ENCODE data around the gene M1AP.
"Not testable (repeated sequence)": the region's sequence is repeated elsewhere in the genome, so short reads cannot be mapped to it uniquely, and the experiment has no call there.

The M1AP gene

DNA sequence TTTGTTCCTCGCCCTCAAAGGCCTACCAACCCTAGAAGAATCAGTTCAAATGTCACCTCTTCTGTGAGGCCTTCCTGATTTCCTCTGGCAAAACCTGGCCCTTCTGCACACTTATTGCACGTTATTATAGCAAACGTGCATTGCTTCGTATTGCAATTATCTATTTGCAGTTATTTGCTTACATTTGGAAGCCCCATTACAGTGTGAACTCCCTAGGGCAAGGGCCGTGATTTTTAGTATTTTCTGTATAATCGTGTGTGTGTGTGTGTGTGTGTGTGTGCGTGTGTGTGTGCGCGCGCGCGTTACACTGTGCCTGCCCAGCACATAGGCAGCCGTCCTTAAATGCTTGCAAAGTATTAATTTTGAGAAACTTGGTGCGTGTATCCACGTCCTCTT is 5.5 kb upstream of the M1AP start:
- DNase-seq (ENCODE audit: low read depth) = no peak

DNA sequence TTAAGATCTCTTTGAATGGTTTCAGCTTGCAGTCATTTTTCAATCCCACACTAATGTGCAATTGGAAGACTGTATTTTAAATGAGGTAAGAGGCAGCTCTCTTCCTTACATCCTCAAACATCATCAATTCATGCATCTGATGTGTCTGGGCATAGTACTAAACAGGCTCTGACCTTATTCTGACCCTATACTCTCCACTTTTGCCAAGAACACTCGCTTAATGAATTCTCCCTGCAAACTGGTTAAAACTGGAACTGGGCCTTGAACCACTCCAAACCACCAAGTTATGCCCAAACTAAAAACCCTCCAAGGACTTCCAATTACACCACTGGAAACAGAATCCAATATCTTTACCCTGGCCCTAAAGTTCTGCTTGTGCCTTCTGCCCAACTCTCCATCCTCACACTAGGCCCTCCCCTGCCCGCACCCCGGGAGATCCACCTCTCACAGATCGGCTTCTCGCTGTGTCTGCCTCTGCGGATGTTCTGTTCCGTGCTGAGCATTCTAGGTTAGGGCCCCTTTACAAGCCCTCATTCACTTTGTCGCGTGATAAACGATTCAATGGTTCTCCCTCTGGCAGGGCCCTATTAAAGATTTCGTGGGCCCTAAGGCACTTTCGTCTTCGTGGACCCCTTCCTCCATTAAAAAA is 1.2 kb downstream of the M1AP start:
- DNase-seq (ENCODE audit: low read depth) = no peak

DNA sequence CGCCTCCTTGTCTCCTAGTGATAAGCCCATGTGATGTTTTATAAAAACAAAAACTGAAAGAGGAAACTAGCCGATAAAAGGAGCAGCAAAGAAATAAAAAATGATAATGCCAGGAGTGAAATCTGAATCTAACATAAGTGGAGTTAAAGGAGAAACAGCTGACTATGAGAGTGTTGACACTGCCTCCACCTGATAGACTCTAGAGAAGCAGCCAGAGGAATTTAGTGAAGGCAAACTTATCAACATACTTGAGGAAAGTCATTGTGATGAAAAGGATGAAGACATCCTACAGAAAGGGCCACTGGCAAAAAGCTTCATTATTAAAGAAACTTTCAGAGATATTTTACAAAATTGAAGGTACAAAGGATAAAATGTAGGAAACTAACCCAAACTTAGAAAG is 1.9 kb downstream of the M1AP start:
- no peak for DNase-seq (ENCODE audit: low read depth)

DNA sequence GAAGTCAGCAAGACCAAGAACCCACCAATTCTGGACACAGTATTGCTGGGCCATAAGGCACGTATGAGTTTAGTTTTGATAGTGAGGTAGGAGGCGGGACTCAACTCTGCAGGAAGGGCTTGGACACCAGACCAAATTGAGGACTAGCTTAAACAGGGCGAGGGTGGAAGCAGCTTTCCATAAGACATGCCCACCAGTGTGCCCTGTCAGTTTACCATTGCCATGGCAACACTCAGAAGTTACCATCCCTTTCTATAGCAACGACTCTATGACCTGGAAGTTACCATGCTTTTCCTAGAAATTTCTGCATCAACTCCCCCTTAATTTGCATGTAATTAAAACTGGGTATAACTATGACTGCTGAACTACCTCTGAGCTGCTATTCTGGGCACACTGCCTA is 2.8 kb downstream of the M1AP start:
- no peak for DNase-seq (ENCODE audit: low read depth)

DNA sequence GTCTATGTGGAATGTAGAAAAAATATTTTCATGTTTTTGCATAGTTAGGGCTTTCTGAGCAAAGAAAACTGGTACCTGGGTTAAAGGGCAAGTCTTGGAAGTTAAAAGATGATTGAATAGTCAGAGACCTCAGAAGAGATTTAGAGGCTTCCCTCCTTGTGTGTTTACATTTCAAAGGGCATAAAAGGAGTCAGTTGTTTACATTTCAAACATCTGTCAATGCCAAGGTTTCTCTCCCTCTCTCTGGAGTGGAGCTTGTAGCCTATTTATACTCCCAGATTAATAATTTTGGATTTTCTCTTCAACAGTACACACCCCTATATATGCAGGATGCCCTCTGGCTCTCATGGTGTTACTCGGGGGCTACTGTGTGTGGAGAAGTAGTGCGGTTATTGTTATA is 8.6 kb downstream of the M1AP start:
- no peak for DNase-seq (ENCODE audit: low read depth)

DNA sequence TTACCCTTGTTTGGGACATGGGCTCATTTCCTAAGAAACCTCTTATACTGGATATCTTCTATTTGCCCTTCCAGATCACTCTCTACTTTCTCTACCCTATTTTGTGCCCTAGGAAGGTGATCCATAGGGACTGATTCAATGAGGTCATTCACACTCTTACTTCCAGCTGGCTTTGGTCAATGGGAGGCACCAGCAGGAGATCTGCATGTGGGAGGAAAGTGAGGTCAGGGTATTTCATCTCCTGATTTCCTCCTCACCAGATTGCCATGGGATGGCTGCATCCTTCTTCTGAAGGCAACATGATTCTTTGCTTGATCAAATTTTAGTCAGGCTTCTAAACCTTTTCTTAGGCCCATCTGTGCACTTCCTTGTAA is 15.2 kb downstream of the M1AP start:
- DNase-seq (ENCODE audit: low read depth) = no peak

DNA sequence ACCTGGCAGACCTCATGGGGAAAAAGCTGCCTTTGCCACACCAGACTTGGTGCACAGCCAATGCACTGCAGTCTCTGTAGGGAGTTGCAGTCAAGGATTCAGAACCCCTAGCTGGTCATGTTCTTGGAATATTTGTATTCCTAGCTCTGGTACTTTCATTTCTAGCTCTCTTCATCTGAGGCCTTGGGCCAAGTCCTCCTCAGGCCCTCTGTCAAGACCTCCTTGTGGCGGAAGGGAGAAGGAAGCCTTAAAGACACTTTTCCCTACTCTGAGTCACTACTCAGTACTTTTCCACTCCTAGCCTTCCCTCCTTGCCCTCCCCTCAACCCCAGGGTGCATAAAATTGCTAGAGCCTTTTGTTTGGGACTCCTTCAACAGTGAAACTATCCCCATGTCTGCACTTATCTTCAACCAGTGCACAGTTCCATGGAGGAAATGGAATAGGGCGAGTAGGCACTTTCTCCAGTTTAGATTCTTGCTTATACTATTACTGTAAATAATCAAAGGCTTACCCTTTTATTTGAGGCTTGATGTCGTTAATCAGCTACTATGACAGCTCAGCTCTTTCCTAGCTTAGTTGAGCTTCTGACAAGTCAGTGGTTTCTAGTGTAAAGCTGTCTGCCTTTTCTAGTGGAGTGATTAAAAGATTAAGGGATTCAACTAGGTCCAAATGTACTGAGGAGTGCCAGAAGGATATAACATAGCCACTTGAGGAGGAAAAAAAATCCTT is 15.8 kb downstream of the M1AP start:
- DNase-seq (ENCODE audit: low read depth) = no peak

DNA sequence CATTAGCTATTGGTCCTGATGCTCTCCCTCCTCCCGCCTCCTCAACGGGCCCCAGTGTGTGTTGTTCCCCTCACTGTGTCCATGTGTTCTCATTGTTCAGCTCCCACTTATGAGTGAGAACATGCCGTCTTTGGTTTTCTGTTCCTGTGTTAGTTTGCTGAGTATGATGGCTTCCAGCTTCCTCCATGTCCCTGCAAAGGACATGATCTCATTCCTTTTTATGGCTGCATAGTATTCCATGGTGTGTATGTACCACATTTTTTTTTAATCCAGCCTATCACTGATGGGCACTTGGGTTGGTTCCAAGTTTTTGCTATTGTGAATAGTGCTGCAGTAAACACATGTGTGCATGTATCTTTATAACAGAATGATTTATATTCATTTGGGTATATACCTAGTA is 17.7 kb downstream of the M1AP start:
- DNase-seq (ENCODE audit: low read depth) = not testable (repeated sequence)

DNA sequence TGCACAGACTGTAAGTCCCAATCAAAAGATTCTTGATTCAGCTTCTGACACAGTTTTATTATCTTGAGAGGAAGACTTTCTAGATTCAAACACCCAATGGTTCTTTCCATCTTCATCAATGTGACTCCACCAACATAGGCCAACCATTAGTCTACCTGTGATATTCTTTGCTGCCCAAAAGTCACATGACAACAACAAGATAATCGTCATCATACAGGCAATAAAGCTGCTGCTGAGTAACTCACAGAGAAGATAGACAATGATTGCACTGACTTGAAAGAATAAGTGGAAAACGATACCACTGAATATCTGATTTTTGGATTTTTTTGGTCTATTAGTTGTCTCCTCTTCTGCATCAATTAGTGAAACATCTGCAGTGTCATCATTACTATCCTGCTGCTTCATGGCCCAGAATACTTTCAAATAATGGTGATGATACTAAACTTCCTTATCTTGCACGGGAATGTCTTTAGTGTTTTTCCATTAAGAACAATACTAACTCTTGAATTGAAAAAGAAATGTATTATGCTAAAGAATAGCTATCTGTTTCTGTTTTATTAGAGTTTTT is 19.5 kb downstream of the M1AP start:
- no peak for DNase-seq (ENCODE audit: low read depth)

DNA sequence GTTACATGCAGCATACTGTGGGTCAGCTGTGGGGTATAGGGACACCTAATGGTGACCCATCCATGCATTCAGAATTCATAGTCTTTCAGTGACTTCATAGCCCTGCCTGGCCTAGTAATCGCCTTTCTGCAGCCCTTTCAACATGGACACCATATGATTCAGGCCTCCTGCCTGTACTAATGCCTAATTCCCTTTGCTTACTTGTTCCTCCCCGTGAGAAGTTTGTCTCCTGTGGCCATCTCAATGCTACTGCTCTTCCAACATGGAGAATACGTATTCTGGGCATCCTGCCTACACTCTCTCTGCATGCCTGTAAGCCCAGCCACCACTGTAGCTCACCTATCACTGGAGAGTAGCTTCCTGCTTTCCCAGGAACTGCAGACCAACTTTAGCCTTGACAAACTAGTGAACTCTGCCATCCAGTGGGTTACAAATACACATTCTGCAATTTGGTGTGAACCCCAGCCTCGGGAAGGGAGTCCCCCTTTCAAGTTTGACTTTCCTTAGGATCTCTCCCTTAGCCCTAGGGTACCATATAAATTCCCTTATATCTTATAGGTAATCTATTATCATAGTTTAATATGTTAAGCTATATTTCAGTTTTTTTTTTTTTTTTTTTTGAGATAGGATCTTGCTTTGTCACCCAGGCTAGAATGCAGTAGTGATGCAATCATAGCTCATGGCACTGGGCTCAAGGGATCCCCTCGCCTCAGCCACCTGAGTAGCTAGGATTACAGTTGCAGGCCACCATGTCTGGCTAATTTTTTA is 22.3 kb downstream of the M1AP start:
- no peak for DNase-seq (ENCODE audit: low read depth)

DNA sequence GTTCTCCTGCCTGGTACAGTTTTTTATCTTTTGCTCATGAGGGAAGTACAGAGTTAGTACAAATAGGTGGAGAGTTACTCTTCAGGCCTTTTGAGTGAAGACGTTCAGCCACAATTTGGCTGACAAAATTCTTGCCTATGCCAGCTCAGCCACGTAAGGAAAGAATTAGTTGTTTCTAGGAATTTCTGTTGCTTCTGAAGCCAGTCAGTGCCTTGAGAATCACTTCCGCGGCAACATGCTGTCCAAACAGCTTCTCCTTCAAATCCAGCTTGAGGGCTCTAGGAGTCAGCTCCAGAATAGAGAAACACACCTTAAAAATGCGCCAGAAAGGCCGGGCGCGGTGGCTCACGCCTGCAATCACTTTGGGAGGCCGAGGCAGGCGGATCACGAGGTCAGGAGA is 27.5 kb downstream of the M1AP start:
- no peak for DNase-seq (ENCODE audit: low read depth)

DNA sequence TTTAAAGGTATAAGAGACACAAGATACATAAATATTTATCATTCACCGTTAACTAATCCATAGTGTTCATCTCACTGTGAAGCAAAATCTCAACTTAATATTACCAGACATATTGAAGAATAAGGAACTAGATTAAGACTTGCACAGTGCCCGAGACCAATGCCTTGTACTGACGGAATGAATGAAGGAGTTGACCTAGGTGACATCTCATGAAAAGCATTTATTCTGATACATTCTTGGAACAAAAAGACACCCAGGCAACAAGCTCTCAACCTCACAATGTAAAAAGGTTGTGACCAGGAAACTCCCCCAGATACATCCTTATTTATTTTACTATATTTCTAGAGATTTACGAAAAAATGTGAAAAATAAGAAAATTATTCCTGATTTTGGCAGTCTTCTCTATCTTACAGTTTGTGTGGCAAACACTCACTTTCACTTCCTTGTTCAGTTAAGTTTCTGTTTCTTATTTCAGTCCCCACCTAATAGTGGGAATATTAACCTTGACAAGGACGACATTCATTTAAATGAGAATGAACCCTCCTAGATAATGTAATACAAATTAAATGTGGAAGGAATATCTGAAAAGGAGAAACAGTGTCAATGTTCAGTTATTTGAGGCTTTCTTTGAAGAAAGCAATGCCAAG is 28.4 kb downstream of the M1AP start:
- no peak for DNase-seq (ENCODE audit: low read depth)

DNA sequence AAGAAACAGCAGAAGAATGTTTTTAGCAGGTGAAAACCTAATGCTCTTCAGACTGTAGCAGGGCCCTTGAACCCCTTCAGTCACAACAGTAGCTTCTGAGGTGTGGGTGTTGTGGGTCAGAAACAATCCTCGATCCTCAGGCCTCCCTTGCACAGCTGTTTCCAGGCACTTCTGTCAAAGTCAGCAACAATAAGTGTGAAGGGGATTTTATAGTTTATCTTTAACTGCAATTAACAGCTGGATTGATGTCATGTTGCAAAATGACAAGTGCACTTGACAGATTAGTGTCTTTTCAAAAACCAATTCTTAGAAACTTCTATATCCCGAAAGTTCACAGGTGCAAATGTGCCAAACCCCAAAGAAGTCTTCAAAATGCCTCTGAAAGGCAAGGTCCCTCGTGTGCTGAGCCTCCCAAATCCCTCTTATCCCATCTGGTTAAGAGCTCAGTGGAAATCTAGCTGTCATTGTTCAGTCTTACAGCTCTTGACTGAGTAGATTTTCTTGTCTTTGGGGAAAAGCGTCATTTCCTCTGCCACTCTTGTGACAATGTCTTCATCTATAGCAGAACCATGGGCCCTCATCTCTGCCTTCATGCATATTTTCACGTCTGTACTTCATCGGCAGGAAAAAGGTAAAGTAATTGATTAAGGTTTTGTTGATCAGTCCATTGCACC is 29.6 kb downstream of the M1AP start:
- DNase-seq (ENCODE audit: low read depth) = no peak

DNA sequence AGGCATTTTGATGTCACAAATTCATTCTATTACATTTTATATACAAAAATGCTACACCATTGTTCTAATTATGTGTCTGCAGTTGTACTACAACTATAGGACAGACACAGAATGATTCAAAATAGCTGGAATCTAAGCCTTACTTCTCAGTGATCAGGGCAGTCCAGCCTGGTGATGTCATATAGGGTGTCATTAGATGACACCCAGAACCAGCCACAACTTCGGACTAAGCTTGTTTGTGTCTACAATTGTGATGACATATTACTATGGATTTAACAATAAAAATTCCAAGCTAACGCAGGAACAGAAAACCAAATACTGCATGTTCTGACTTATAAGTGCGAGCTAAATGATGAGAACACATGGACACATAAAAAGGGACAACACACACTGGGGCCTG is 31.0 kb downstream of the M1AP start:
- no peak for DNase-seq (ENCODE audit: low read depth)

DNA sequence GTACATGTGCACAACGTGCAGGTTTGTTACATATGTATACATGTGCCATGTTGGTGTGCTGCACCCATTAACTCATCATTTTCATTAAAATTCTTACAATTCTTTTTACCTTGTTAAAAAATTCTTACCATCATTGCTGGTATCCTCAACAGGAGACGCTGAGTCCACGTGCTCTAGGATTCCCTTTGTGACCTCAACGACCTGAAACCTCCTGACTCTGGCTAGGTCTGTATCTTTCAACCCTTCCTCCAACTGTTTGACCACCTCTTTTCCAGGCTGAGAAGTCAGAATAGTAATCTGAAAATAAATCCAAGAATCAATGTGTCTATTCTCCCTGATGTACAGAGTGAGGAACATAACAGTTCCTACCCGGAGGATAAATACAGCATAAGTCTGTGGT is 41.2 kb downstream of the M1AP start:
- DNase-seq (ENCODE audit: low read depth) = no peak

DNA sequence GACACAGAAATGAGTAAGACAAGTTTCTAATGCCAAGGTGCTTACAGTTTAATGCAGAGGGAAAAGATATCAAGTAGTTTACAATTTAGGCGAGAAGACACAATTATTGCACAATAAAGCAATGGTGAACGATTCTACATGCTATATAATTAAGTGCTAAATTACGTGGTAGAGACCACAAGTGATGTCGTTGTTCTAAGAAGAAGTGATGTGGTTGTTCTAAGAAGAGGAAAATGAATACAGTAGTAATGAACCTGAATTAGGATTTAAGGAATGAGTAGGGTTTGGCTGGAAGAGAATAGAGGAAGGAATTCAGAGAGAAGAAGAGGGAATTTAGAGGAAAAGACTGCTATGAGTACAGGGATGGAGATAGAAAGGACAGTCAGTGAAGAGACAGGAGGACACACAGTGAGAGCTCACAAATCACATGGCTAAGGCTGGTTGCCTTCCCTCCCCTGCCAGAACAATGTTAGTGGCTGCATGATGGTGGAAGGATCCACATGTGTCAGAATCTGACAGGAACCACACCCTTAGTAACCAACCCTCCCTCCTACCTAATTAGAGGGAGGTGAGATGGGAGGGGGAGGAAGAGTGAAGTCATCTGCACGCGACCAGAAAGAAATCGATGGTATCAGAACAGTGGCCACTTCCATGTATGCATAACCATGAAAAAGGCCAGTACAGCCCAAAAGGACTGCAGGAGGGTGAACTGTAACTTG is 44.7 kb downstream of the M1AP start:
- DNase-seq (ENCODE audit: low read depth) = no peak

DNA sequence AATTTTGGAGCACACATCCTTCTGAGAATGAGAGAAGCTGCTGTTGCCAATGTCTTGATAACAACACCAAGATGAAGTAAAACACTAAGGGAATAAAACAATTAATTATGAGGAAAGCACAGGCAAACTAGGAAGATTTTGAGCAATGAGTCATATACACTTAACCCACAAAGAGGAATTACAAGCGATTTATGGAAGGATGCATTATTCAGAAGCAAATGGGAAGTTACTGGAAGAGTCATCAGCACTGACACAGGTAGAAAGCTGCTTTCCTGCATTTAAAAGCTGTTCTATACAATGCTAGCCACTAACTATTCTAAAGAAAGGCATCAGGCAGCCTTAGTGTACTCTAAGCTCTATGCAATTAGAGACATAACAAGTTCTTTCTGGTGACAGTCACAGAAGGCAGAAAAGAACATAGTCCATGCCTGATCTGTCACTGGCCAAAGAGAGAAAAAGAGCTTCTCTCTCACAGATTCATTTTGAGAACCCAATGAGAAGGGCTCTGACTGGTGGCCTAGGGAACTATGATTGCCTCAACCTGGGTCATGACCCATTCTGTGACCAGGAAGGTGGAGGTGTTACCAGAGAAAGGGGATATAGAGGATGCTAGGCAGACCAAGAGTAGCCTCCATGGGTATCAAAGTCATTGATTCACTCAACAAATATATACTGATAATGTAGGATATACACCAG is 45.4 kb downstream of the M1AP start:
- DNase-seq (ENCODE audit: low read depth) = no peak

DNA sequence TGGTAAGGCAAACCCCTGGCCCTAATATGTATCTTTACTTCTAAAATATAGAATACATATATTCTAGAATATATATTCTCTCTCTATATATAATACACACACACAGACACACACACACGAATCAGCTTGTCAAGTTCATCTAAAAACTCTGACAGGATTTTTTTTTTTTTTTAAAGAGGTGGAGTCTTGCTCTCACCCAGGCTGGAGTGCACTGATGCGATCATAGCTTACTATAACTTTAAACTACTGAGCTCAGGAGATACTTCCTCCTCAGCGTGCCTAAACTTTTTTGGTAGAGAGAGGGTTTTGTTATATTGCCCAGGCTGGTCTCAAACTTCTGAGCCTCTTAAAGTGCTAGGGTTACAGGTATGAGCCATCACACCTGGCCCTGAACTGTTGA is 48.5 kb downstream of the M1AP start:
- no peak for DNase-seq (ENCODE audit: low read depth)

DNA sequence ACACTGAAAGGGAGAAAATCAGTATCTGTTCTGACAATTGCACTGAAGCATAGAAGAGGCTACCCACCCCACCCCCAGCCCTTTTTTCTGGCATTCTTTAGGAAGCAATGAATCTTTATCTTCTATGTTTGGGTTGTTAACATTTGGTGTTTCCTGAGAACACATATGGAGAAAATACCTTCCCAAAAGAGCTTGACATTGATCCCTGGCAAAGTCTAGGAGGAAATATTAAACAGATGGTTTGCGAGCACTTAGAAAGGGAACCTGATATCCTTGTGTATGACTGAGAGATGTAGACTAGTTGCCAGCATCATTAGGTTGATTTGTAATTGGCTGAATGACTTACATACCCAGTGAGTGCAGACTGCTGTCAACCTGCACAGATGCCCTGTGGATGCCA is 50.7 kb downstream of the M1AP start:
- no peak for DNase-seq (ENCODE audit: low read depth)

DNA sequence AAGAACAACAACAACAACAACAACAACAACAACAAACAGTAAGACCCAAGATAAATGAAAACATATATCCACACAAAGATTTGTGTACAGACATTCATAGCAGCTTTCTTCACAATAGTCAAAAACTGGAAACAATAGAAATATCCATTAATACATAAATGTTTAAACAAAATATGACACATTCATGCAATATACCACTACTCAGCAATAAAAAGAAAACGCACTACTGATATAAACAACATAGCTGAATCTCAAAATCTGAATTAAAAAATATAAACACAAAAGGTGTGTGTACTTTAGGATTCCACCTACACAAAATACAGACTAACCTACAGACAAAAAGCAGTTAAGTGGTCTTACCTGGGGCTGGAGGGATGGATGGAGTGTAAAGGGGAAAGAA is 51.5 kb downstream of the M1AP start:
- no peak for DNase-seq (ENCODE audit: low read depth)
